ENCODE results near the gene MYADML2.
A peak's percentile ranks its signal among the peaks of the same experiment; 100 is the strongest.
"Not testable (repeated sequence)": the region's sequence is repeated elsewhere in the genome, so short reads cannot be mapped to it uniquely, and the experiment has no call there.

Gene MYADML2

GRCh38 chr17:81955756-81956544 is 8.9 kb upstream of the MYADML2 start:
- H3K4me3 ChIP-seq (ENCODE audit: low read depth, low read length): no peak overlapping the region
- TF ChIP-seq, protein P1, sequence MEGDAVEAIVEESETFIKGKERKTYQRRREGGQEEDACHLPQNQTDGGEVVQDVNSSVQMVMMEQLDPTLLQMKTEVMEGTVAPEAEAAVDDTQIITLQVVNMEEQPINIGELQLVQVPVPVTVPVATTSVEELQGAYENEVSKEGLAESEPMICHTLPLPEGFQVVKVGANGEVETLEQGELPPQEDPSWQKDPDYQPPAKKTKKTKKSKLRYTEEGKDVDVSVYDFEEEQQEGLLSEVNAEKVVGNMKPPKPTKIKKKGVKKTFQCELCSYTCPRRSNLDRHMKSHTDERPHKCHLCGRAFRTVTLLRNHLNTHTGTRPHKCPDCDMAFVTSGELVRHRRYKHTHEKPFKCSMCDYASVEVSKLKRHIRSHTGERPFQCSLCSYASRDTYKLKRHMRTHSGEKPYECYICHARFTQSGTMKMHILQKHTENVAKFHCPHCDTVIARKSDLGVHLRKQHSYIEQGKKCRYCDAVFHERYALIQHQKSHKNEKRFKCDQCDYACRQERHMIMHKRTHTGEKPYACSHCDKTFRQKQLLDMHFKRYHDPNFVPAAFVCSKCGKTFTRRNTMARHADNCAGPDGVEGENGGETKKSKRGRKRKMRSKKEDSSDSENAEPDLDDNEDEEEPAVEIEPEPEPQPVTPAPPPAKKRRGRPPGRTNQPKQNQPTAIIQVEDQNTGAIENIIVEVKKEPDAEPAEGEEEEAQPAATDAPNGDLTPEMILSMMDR (IDR thresholded peaks at IDR 0.05; ENCODE audit: low read depth, low read length, missing control alignments): no peak
- no peak for DNase-seq (ENCODE audit: low read depth)

DNA sequence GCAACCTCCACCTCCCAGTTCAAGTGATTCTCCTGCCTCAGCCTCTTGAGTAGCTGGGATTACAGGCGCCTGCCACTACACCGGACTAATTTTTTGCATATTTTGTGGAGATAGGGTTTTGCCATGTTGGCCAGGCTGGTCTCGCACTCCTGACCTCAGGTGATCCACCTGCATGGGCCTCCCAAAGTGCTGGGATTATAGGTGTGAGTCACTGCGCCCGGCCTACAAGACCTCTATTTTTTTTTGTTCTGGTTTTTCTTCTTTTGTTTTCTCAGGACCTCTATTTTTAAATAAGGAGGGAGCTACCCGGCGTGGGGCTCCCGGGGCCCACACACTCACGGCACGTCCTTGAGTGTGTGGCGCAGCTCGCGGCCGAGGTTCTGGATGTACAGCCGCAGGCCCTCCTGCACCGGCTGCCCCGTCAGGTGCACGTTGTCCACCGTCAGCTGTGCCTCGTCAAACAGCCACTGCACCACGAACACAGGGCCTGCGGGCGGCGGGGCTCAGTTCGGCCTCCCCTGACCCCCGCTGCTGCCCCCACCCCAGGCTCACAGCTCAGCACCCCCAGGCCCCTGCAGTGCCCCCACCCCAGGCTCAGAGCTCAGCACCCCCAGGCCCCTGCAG is 8.1 kb upstream of the MYADML2 start:
- no peak overlapping the region for H3K4me3 ChIP-seq (ENCODE audit: low read depth, low read length)
- TF ChIP-seq, protein P1 (IDR thresholded peaks at IDR 0.05; ENCODE audit: low read depth, low read length, missing control alignments): no peak
- DNase-seq (ENCODE audit: low read depth): no peak

DNA sequence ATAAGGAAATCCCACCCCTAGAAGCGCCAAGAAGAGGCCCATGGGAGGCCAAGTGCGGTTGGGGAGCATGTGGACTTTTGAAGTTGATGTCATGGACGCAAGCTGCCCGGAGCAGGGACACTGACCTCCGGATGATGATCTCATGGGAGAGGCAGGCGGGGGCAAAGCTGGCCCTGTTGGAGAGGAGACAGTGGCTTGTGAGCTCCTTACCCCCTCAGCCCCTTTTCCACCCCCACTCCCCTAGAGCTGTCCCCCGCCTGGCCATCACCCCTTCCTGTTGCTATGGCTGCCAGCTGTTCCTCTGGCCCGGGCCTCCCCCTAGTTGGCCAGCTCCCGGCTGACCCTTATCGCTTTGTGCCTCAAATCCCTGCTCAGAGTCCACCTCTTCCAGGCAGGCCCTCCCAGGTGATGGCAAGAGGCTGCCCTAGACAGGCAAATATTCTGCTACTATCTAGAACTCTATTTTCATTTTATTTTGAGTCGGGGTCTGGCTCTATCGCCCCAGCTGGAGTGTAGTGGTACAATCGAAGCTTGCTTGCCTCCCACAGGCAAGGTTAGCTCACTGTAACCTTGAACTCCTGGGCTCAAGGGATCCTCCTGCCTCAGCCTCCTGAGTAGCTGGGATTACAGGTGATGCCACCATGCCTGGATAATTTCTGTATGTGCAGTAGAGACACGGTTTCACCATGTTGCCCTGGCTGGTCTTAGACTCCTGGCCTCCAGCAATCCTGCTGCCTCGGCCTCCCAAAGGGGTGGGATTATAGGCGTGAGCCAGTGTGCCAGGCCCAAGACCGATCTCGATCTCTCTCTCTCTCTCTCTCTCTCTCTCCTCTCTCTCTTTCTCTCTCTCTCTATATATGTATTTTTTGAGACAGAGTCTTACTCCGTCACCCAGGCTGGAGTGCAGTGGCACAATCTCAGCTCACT is 7.4 kb upstream of the MYADML2 start:
- H3K4me3 ChIP-seq (ENCODE audit: low read depth, low read length): no peak overlapping the region
- TF ChIP-seq, protein P1 (IDR thresholded peaks at IDR 0.05; ENCODE audit: low read depth, low read length, missing control alignments): no peak
- no peak for DNase-seq (ENCODE audit: low read depth)

DNA sequence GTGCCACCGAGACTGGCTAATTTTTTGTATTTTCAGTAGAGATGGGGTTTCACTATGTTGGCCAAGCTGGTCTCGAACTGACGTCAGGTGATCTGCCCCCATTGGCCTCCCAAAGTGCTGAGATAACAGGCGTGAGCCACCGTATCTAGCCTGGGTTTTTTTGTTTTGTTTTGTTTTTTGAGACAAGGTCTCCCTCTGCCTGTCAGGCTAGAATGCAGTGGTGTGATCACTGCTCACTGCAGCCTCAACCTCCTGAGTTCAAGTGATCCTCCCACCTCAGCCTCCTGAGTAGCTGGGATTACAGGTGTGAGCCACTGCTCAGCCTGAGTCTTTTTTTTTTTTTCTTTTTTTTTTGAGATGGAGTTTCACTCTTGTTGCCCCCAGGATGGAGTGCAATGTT is 6.4 kb upstream of the MYADML2 start:
- TF ChIP-seq, protein P1 (IDR thresholded peaks at IDR 0.05; ENCODE audit: low read depth, low read length, missing control alignments): peak; percentile 9
- DNase-seq (ENCODE audit: low read depth); H3K4me3 ChIP-seq (ENCODE audit: low read depth, low read length): not testable (repeated sequence)

DNA sequence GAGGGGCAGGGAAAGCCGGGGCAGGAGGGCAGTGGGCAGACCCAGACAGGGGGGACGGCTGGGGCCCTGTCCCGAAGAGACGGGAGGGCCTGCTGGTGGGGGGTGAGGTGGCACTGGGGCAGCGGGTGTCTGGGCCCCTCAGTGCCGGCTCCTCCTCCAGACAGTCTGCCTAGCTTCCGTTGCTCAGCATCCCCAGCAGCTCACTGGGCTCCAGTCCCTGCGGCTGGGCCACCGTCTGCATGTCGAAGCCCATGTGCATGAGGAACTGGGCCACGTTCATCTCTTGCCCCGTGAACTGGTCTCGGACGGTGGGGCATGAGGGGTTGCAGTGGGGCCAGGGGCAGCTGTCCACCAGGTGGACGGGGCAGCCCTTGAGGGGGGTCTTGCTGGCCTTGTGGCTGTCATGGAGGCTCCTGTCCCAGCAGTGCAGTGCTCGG is 5.8 kb upstream of the MYADML2 start:
- H3K4me3 ChIP-seq (ENCODE audit: low read depth, low read length): no peak overlapping the region
- TF ChIP-seq, protein P1 (IDR thresholded peaks at IDR 0.05; ENCODE audit: low read depth, low read length, missing control alignments): no peak
- DNase-seq (ENCODE audit: low read depth): no peak

DNA sequence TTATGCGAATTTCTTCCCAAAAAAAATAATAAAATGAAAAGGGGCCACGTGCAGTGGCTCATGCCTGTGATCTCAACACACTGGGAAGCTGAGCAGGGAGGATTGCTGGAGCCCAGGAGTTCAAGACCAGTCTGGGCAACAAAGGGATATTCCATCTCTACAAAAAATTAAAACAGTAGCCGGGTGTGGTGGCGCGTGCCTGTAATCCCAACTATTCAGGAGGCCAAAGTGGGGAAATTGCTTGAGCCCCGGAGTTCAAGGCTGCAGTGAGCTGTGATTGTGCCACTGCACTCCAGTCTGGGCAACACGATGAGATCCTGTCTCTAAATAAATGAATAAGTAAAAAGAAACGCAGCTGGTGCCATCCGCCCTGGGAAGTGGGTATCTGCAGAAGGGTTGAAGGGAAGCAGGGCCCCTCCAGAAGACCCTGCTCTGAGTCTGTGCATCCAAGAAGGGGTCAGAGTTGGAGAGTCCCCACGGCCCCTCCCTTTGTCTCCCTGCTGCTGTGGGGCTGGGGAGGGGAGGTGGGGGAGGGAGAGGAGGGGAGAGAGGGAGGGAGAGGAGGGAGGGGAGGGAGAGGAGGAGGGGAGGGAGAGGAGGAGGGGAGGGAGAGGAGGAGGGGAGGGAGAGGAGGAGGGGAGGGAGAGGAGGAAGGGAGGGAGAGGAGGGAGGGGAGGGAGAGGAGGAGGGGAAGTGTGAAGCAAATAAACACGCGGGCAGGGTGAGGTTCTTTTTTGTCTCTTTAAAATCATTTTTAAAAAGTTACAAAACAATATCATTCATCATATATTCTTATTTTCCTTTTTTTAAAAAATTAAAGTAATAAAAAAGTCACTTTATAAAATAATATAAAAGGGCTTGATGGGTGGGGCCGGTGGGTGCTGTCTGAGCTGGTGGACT is 5.0 kb upstream of the MYADML2 start:
- TF ChIP-seq, protein P1 (IDR thresholded peaks at IDR 0.05; ENCODE audit: low read depth, low read length, missing control alignments): no peak
- no peak for DNase-seq (ENCODE audit: low read depth)
- no peak overlapping the region for H3K4me3 ChIP-seq (ENCODE audit: low read depth, low read length)
